H9 (cell line): ENCODE results near the gene GGNBP2. TPM values are rescaled to one million over a fixed set of nuclear protein-coding genes. Genes with fewer than 3 reads are reported as not detected.

Source experiments
- DNase-seq: peaks from one replicate; pipeline ENCODE4 v3.0.0-alpha.2; 2017
- H2AFZ ChIP-seq: one replicate; pipeline ENCODE4 v1.6.1; 2013; ENCODE audit warnings: mild to moderate bottlenecking, low read length, control low read depth, moderate library complexity
- H2AK5ac ChIP-seq: 2 replicates; pipeline ENCODE4 v1.6.1; 2013; ENCODE audit warnings: low read length, control low read depth, mixed read lengths; ENCODE audit not compliant: insufficient read length
- H2BK120ac ChIP-seq: one replicate; pipeline ENCODE4 v1.6.1; 2013; ENCODE audit warnings: low read depth, mild to moderate bottlenecking, low read length, control low read depth, inconsistent platforms; ENCODE audit not compliant: poor library complexity, severe bottlenecking
- H2BK12ac ChIP-seq: 2 replicates; pipeline ENCODE4 v1.6.1; 2013; ENCODE audit warnings: low read length, control low read depth, mixed read lengths, low read depth; ENCODE audit not compliant: insufficient read length
- H2BK15ac ChIP-seq: 2 replicates; pipeline ENCODE4 v1.6.1; 2013; ENCODE audit warnings: low read depth, low read length, control low read depth
- H2BK20ac ChIP-seq: one replicate; pipeline ENCODE4 v1.6.1; 2013; ENCODE audit warnings: low read depth, mild to moderate bottlenecking, low read length, control low read depth, inconsistent platforms; ENCODE audit not compliant: poor library complexity, severe bottlenecking
- H2BK5ac ChIP-seq: 2 replicates; pipeline ENCODE4 v1.6.1; 2013; ENCODE audit warnings: low read length, control low read depth, mixed read lengths; ENCODE audit not compliant: insufficient read length
- H3K14ac ChIP-seq: 2 replicates; pipeline ENCODE4 v1.6.1; 2013; ENCODE audit warnings: low read length, control low read depth; ENCODE audit not compliant: insufficient read depth
- H3K18ac ChIP-seq: 2 replicates; pipeline ENCODE4 v1.6.1; 2013; ENCODE audit warnings: low read depth, mild to moderate bottlenecking, mixed read lengths, low read length, control low read depth; ENCODE audit not compliant: insufficient read length
- H3K23ac ChIP-seq: 2 replicates; pipeline ENCODE4 v1.6.1; 2013; ENCODE audit warnings: low read length, control low read depth, mixed read lengths, low read depth; ENCODE audit not compliant: insufficient read length
- H3K23me2 ChIP-seq: 2 replicates; pipeline ENCODE4 v1.6.1; 2013; ENCODE audit warnings: low read depth, mild to moderate bottlenecking, mixed read lengths, low read length, control low read depth; ENCODE audit not compliant: insufficient read length, poor library complexity, severe bottlenecking
- H3K27ac ChIP-seq: 2 replicates; pipeline ENCODE4 v1.5.1; 2013; ENCODE audit warnings: low read length, control low read depth, mixed read lengths, low read depth; ENCODE audit not compliant: insufficient read length
- H3K27me3 ChIP-seq: 2 replicates; pipeline ENCODE4 v1.6.1; 2013; ENCODE audit warnings: low read length, control low read depth, inconsistent platforms; ENCODE audit not compliant: insufficient read depth
- H3K4ac ChIP-seq: 2 replicates; pipeline ENCODE4 v1.6.1; 2013; ENCODE audit warnings: low read depth, mild to moderate bottlenecking, control low read depth, inconsistent platforms, low read length, moderate library complexity
- H3K4me1 ChIP-seq: 2 replicates; pipeline ENCODE4 v1.6.1; 2013; ENCODE audit warnings: low read length, control low read depth, inconsistent platforms; ENCODE audit not compliant: insufficient read depth
- H3K4me2 ChIP-seq: 2 replicates; pipeline ENCODE4 v1.6.1; 2013; ENCODE audit warnings: low read length, control low read depth, mixed read lengths; ENCODE audit not compliant: insufficient read length, insufficient read depth
- H3K56ac ChIP-seq: 2 replicates; pipeline ENCODE4 v1.6.1; 2013; ENCODE audit warnings: low read depth, mild to moderate bottlenecking, mixed read lengths, low read length, control low read depth; ENCODE audit not compliant: insufficient read length
- H3K79me1 ChIP-seq: 2 replicates; pipeline ENCODE4 v1.6.1; 2013; ENCODE audit warnings: low read depth, mild to moderate bottlenecking, moderate library complexity, low read length, control low read depth, inconsistent platforms; ENCODE audit not compliant: insufficient read depth, poor library complexity, severe bottlenecking
- H3K79me2 ChIP-seq: 2 replicates; pipeline ENCODE4 v1.6.1; 2013; ENCODE audit warnings: low read length, control low read depth, inconsistent platforms; ENCODE audit not compliant: insufficient read depth
- H3K9ac ChIP-seq: 2 replicates; pipeline ENCODE4 v1.6.1; 2013; ENCODE audit warnings: low read length, control low read depth, mixed read lengths; ENCODE audit not compliant: insufficient read length; ENCODE audit errors: extremely low read depth
- H3K9me3 ChIP-seq: one replicate; pipeline ENCODE4 v1.6.1; 2013; ENCODE audit warnings: low read depth, low read length, inconsistent platforms; ENCODE audit not compliant: control insufficient read depth
- H3T11ph ChIP-seq: one replicate; pipeline ENCODE4 v1.6.1; 2013; ENCODE audit warnings: mild to moderate bottlenecking, low read length, control low read depth, inconsistent platforms
- H4K20me1 ChIP-seq: one replicate; pipeline ENCODE4 v1.6.1; 2013; ENCODE audit not compliant: control insufficient read depth, insufficient read length, insufficient read depth
- H4K5ac ChIP-seq: 2 replicates; pipeline ENCODE4 v1.6.1; 2013; ENCODE audit warnings: low read depth, mild to moderate bottlenecking, mixed read lengths, low read length, control low read depth; ENCODE audit not compliant: insufficient read length
- H4K8ac ChIP-seq: replicated peaks from 2 replicates; pipeline ENCODE4 v1.6.1; 2013; ENCODE audit warnings: low read length, control low read depth, mixed read lengths, low read depth; ENCODE audit not compliant: insufficient read length
- H4K91ac ChIP-seq: 2 replicates; pipeline ENCODE4 v1.6.1; 2013; ENCODE audit warnings: low read depth, mild to moderate bottlenecking, moderate library complexity, mixed read lengths, low read length, control low read depth; ENCODE audit not compliant: insufficient read length
- H3K27ac Mint-ChIP-seq, 3 experiments: 2 replicates in 2 of 3; 3 replicates in 1 of 3; pipeline ENCODE4 v1.8.0; 2020 to 2021; ENCODE audit warnings: mixed read lengths in 3 of 3, mild to moderate bottlenecking in 1 of 3, moderate library complexity in 1 of 3
- H3K27me3 Mint-ChIP-seq: 2 replicates; pipeline ENCODE4 v1.8.0; 2021; ENCODE audit warnings: low read depth, mild to moderate bottlenecking, moderate library complexity, mixed read lengths
- H3K36me3 Mint-ChIP-seq, 3 experiments: 2 replicates in 2 of 3; 3 replicates in 1 of 3; pipeline ENCODE4 v1.8.0; 2020 to 2021; ENCODE audit warnings: low read depth in 3 of 3, mixed read lengths in 3 of 3; ENCODE audit not compliant: insufficient read depth in 1 of 3
- H3K4me1 Mint-ChIP-seq, 2 experiments: 2 replicates each; pipeline ENCODE4 v1.8.0; 2020; ENCODE audit warnings: mixed read lengths in 2 of 2
- H3K4me3 Mint-ChIP-seq, 2 experiments: 2 replicates in 1 of 2; 3 replicates in 1 of 2; pipeline ENCODE4 v1.8.0; 2020 to 2021; ENCODE audit warnings: mild to moderate bottlenecking in 2 of 2, mixed read lengths in 2 of 2, moderate library complexity in 1 of 2
- H3K9me3 Mint-ChIP-seq, 2 experiments: 2 replicates in 1 of 2; 3 replicates in 1 of 2; pipeline ENCODE4 v1.8.0; 2020; ENCODE audit warnings: mild to moderate bottlenecking in 2 of 2, mixed read lengths in 2 of 2, moderate library complexity in 1 of 2
- whole genome bisulfite sequencing: extraction: QIAGEN DNeasy Blood & Tissue Kit; methylation state at CpG from one replicate; pipeline ENCODE4 v1.1.7; 2013; ENCODE audit warnings: missing lambda C conversion rate, low lambda C conversion rate, mixed read lengths; ENCODE audit not compliant: insufficient read length; ENCODE audit errors: extremely low coverage; 5-methylcytosine and 5-hydroxymethylcytosine counted together
- total RNA-seq: library from RNA; stranded (reverse); gene quantifications from 2 replicates; pipeline ENCODE4 v1.2.1, GENCODE V29; 2021
- TF ChIP-seq, protein P1 (sequence below): fragments of 200-600 bp; sonication (generic); conservative IDR thresholded peaks from 3 replicates; pipeline ENCODE4 v1.8.0; 2021; ENCODE audit warnings: antibody characterized with exemption, mild to moderate bottlenecking

The GGNBP2 gene
- total RNA-seq, 1 experiment from 2014 or later: 52.8 TPM

DNA sequence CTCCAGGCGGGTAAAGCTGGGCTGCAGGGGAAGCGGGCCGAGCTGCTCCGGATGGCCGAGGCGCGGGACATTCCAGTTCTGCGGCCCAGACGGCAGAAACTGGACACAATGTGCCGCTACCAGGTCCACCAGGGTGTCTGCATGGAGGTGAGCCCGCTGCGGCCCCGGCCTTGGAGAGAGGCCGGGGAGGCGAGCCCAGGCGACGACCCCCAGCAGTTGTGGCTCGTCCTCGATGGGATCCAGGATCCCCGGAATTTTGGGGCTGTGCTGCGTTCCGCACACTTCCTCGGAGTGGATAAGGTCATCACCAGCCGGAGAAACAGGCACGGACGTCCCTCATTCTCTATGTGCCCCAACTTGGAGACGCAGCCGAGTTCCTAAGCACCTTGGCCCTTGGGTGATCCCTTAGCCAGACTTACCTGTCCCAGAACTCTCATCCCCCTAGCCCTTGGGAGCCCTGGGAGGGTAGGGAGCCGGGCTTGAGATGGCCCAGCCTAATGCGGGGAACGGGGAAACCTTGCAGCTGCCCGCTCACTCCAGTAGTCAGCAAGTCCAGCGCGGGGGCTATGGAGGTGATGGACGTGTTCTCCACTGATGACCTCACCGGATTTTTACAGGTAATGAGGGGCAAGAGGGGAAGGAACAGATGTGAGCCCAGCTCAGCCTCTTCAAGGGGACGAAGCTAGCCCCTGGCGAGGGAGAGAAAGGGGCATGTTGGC is 57.5 kb downstream of the GGNBP2 start:
- H3K79me1 ChIP-seq: no peaks in the 10 kb centered on the region
- H3K14ac ChIP-seq: no peak overlapping the region
- no peak overlapping the region for H4K5ac ChIP-seq
- H3K27me3 ChIP-seq: no peaks in the 10 kb centered on the region
- no peak overlapping the region for H2AK5ac ChIP-seq
- H3K36me3 Mint-ChIP-seq: peaks cover 2 to 27% (median 18%) of the 10 kb centered on the region in 3 experiments; a peak in 5 of 7 replicates
- H3K23ac ChIP-seq: no peak overlapping the region
- peak overlapping the region; percentile 94 for H3K4me2 ChIP-seq
- no peak overlapping the region for H3T11ph ChIP-seq
- no peaks in the 10 kb centered on the region for H3K9me3 Mint-ChIP-seq
- H3K27ac ChIP-seq: no peak overlapping the region
- TF ChIP-seq, protein P1, sequence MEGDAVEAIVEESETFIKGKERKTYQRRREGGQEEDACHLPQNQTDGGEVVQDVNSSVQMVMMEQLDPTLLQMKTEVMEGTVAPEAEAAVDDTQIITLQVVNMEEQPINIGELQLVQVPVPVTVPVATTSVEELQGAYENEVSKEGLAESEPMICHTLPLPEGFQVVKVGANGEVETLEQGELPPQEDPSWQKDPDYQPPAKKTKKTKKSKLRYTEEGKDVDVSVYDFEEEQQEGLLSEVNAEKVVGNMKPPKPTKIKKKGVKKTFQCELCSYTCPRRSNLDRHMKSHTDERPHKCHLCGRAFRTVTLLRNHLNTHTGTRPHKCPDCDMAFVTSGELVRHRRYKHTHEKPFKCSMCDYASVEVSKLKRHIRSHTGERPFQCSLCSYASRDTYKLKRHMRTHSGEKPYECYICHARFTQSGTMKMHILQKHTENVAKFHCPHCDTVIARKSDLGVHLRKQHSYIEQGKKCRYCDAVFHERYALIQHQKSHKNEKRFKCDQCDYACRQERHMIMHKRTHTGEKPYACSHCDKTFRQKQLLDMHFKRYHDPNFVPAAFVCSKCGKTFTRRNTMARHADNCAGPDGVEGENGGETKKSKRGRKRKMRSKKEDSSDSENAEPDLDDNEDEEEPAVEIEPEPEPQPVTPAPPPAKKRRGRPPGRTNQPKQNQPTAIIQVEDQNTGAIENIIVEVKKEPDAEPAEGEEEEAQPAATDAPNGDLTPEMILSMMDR: no peak
- no peak overlapping the region for H2AFZ ChIP-seq
- peak overlapping the region; percentile 84 to 91 for H3K4me3 Mint-ChIP-seq
- H3K18ac ChIP-seq: no peak overlapping the region
- no peaks in the 10 kb centered on the region for H3K4me1 ChIP-seq
- no peak overlapping the region for H3K56ac ChIP-seq
- H2BK12ac ChIP-seq: no peak overlapping the region
- DNase-seq: peak; percentile 61
- peaks cover 26 to 31% of the 10 kb centered on the region in 2 experiments for H3K4me1 Mint-ChIP-seq
- H3K9me3 ChIP-seq: no peaks in the 10 kb centered on the region
- no peak overlapping the region for H3K4ac ChIP-seq
- H2BK120ac ChIP-seq: no peak overlapping the region
- WGBS: no CpG with 5 or more reads among the region's 38 CpGs
- H2BK20ac ChIP-seq: no peak overlapping the region
- no peaks in the 10 kb centered on the region for H4K20me1 ChIP-seq
- H3K23me2 ChIP-seq: peaks cover 19% of the 10 kb centered on the region
- peak overlapping the region; percentile 47 for H3K9ac ChIP-seq
- H2BK5ac ChIP-seq: no peak overlapping the region
- no peak overlapping the region for H4K91ac ChIP-seq
- H3K27me3 Mint-ChIP-seq: no peaks in the 10 kb centered on the region; the same call in 1 of the 2 replicates
- H3K27ac Mint-ChIP-seq: peak overlapping the region in 1 of 3 experiments; percentile 64; a peak in 1 of 7 replicates
- no peak overlapping the region for H2BK15ac ChIP-seq
- no peaks in the 10 kb centered on the region; the same call in 1 of the 2 replicates for H3K79me2 ChIP-seq
- H4K8ac ChIP-seq: no peak overlapping the region
